IMR-90 (cell line): ENCODE results near the gene TRAPPC12. TPM values are rescaled to one million over a fixed set of nuclear protein-coding genes. Genes with fewer than 3 reads are reported as not detected.
"Not testable (repeated sequence)": the region's sequence is repeated elsewhere in the genome, so short reads cannot be mapped to it uniquely, and the experiment has no call there.

Source experiments
- ATAC-seq: fragments of 200-7000 bp; cut with Tn5 transposase; 2 replicates; pipeline ENCODE4 v1.9.1; 2020; ENCODE audit warnings: low read depth, mild to moderate bottlenecking, moderate library complexity
- BruUV-seq: library from RNA; stranded (reverse); fragments of 400-500 nt; replicated peaks from 2 replicates; lab custom pipeline; 2021; lab: Mats Ljungman, UMichigan
- CTCF ChIA-PET: fragments of 300-600 bp; formaldehyde crosslinking; extraction: SDS; loops from one replicate; lab custom pipeline; 2021; ENCODE audit warnings: antibody characterized with exemption; lab: Yijun Ruan, JAX
- POLR2A ChIA-PET: fragments of 300-600 bp; sonication (Branson Sonifier 250); formaldehyde crosslinking; loops from one replicate; lab custom pipeline; 2022; ENCODE audit warnings: antibody characterized with exemption; ENCODE audit not compliant: unreplicated experiment; lab: Charles Lee
- DNase-seq: peaks from one replicate; pipeline ENCODE4 v3.0.0; 2013
- H2AFZ ChIP-seq: replicated peaks from 2 replicates; pipeline ENCODE3; 2013; ENCODE audit warnings: low read length, mild to moderate bottlenecking; ENCODE audit not compliant: poor library complexity
- H2AK5ac ChIP-seq: 2 replicates; pipeline ENCODE4 v1.6.1; 2013; ENCODE audit warnings: low read depth, low read length, inconsistent platforms
- H2AK9ac ChIP-seq: replicated peaks from 2 replicates; pipeline ENCODE3; 2013; ENCODE audit warnings: mild to moderate bottlenecking, low read depth, low read length, moderate library complexity; ENCODE audit not compliant: poor library complexity
- H2BK120ac ChIP-seq: 2 replicates; pipeline ENCODE4 v1.6.1; 2013; ENCODE audit warnings: low read depth, low read length, inconsistent platforms
- H2BK15ac ChIP-seq: 3 replicates; pipeline ENCODE4 v1.6.1; 2013; ENCODE audit warnings: low read depth, low read length, inconsistent platforms
- H2BK20ac ChIP-seq: 2 replicates; pipeline ENCODE4 v1.6.1; 2013; ENCODE audit warnings: low read depth, mild to moderate bottlenecking, inconsistent platforms, low read length, moderate library complexity
- H2BK5ac ChIP-seq: 2 replicates; pipeline ENCODE4 v1.6.1; 2013; ENCODE audit warnings: mild to moderate bottlenecking, low read depth, low read length, inconsistent platforms; ENCODE audit not compliant: poor library complexity, severe bottlenecking
- H3K14ac ChIP-seq: replicated peaks from 2 replicates; pipeline ENCODE4 v1.6.1; 2013; ENCODE audit warnings: low read depth, low read length, inconsistent platforms
- H3K18ac ChIP-seq: 2 replicates; pipeline ENCODE4 v1.6.1; 2013; ENCODE audit warnings: low read depth, low read length, control low read depth
- H3K23ac ChIP-seq: 2 replicates; pipeline ENCODE4 v1.6.1; 2013; ENCODE audit warnings: low read depth, low read length, inconsistent platforms
- H3K27ac ChIP-seq: 2 replicates; pipeline ENCODE4 v1.5.1; 2013; ENCODE audit warnings: mild to moderate bottlenecking, control low read depth, low read length; ENCODE audit not compliant: insufficient read depth
- H3K27me3 ChIP-seq: 2 replicates; pipeline ENCODE4 v1.6.1; 2013; ENCODE audit warnings: low read length; ENCODE audit not compliant: control insufficient read depth, insufficient read depth
- H3K36me3 ChIP-seq: 2 replicates; pipeline ENCODE4 v1.6.1; 2013; ENCODE audit warnings: low read length, mixed read lengths; ENCODE audit not compliant: control insufficient read depth, insufficient read depth
- H3K4ac ChIP-seq: 2 replicates; pipeline ENCODE4 v1.6.1; 2013; ENCODE audit warnings: low read depth, low read length, inconsistent platforms
- H3K4me1 ChIP-seq: 2 replicates; pipeline ENCODE4 v1.6.1; 2013; ENCODE audit warnings: low read length, mixed read lengths; ENCODE audit not compliant: control insufficient read depth, insufficient read depth
- H3K4me2 ChIP-seq: 2 replicates; pipeline ENCODE4 v1.6.1; 2013; ENCODE audit warnings: low read depth, mild to moderate bottlenecking, control low read depth, low read length, moderate library complexity
- H3K4me3 ChIP-seq: 2 replicates; pipeline ENCODE4 v1.5.1; 2013; ENCODE audit warnings: low read depth, mild to moderate bottlenecking, control low read depth, low read length, moderate library complexity; ENCODE audit not compliant: insufficient read depth
- H3K56ac ChIP-seq: 2 replicates; pipeline ENCODE4 v1.6.1; 2013; ENCODE audit warnings: low read length, inconsistent platforms; ENCODE audit not compliant: insufficient read depth; ENCODE audit errors: extremely low read depth
- H3K79me1 ChIP-seq, 2 experiments: 2 replicates each; pipeline ENCODE4 v1.6.1; 2013; ENCODE audit warnings: low read length in 2 of 2, inconsistent platforms in 1 of 2, low read depth in 1 of 2
- H3K9ac ChIP-seq: 2 replicates; pipeline ENCODE4 v1.6.1; 2013; ENCODE audit warnings: low read depth, low read length, control low read depth
- H3K9me1 ChIP-seq: 2 replicates; pipeline ENCODE4 v1.6.1; 2013; ENCODE audit warnings: low read length, inconsistent platforms; ENCODE audit not compliant: insufficient read depth
- H3K9me3 ChIP-seq: 2 replicates; pipeline ENCODE4 v1.6.1; 2013; ENCODE audit warnings: low read length; ENCODE audit not compliant: control insufficient read depth, insufficient read depth
- H4K20me1 ChIP-seq: 2 replicates; pipeline ENCODE4 v1.6.1; 2013; ENCODE audit warnings: low read length, inconsistent platforms; ENCODE audit not compliant: insufficient read depth
- H4K5ac ChIP-seq: 2 replicates; pipeline ENCODE4 v1.6.1; 2013; ENCODE audit warnings: mild to moderate bottlenecking, low read depth, low read length, control low read depth
- H4K8ac ChIP-seq, 2 experiments: 2 replicates each; pipeline ENCODE4 v1.6.1; 2013; ENCODE audit warnings: low read depth in 2 of 2, low read length in 2 of 2, control low read depth in 1 of 2, inconsistent platforms in 1 of 2
- H4K91ac ChIP-seq: 2 replicates; pipeline ENCODE4 v1.6.1; 2013; ENCODE audit warnings: low read depth, low read length, inconsistent platforms; ENCODE audit not compliant: insufficient read depth
- RAD21 ChIP-seq: IDR thresholded peaks from 2 replicates; pipeline ENCODE4 v1.6.1; 2012; ENCODE audit warnings: low read length, improper control_type of control experiment
- RCOR1 ChIP-seq: IDR thresholded peaks from 2 replicates; pipeline ENCODE4 v1.6.1; 2012; ENCODE audit warnings: mild to moderate bottlenecking, low read length, improper control_type of control experiment; ENCODE audit not compliant: insufficient replicate concordance
- whole genome bisulfite sequencing, 2 experiments: methylation state at CpG; one replicate each; pipeline versions ENCODE4 v1.1.5 to v1.1.7; 2013; ENCODE audit warnings: missing lambda C conversion rate in 2 of 2; ENCODE audit not compliant: insufficient read length in 1 of 2; ENCODE audit errors: extremely low coverage in 2 of 2; 5-methylcytosine and 5-hydroxymethylcytosine counted together
- dilution Hi-C: fragments of 300-500 bp; cut with HindIII; formaldehyde crosslinking; loops from one replicate; pipeline ENCODE4 v1.14.3; 2018; ENCODE audit warnings: low sequenced_read_pairs; ENCODE audit not compliant: unreplicated experiment
- in situ Hi-C: fragments of 300-500 bp; cut with MboI; formaldehyde crosslinking; loops from 3 replicates; pipeline ENCODE4 v1.14.3; 2019; ENCODE audit warnings: low sequenced_read_pairs, inconsistent platforms, mixed read lengths
- intact Hi-C: fragments of 100-400 bp; cut with micrococcal nuclease; formaldehyde crosslinking; loops from 2 replicates; pipeline ENCODE4 v1.10.0; 2022
- polyA plus RNA-seq, 3 experiments: library from polyadenylated mRNA; depleted of rRNA; stranded (reverse); fragments of >200 nt; gene quantifications; 2 replicates each; pipeline ENCODE4 v1.2.3, GENCODE V29; 2012; ENCODE audit warnings: low replicate concordance in 1 of 3
- total RNA-seq: library from RNA; depleted of rRNA; stranded (reverse); fragments of >200 nt; gene quantifications from 2 replicates; pipeline ENCODE4 v1.2.3, GENCODE V29; 2012

Gene TRAPPC12
- total and polyA plus RNA-seq, 2 of the 4 experiments (the other 2 are of a cell fraction), result 25.8 to 69.9 TPM

GRCh38 chr2:3446381-3446780 is 66.9 kb downstream of the TRAPPC12 start:
- Histone ChIP-seq H3K9me1 (peaks cover 3% of the 10 kb centered on the region; the same call in 1 of the 2 replicates), H4K91ac (no peak overlapping the region), H2AFZ (no peak overlapping the region), H3K56ac (no peak overlapping the region), H4K20me1 (no peaks in the 10 kb centered on the region; the same call in 1 of the 2 replicates), H3K14ac (no peak overlapping the region), H3K4ac (no peak overlapping the region), H4K5ac (no peak overlapping the region), H3K9ac (no peak overlapping the region), H3K4me1 (0 out of 2 replicates have a peak, but pooled peaks cover 2% of the 10 kb centered on the region), H3K27me3 (no peaks in the 10 kb centered on the region), H3K23ac (no peak overlapping the region), H2BK120ac (no peak overlapping the region), H3K79me1 (peaks cover 5 to 10% of the 10 kb centered on the region in 2 experiments; a peak in 3 of 4 replicates), H3K36me3 (peaks cover 46% of the 10 kb centered on the region), H2BK20ac (no peak overlapping the region), H2BK5ac (no peak overlapping the region), H3K4me3 (no peak overlapping the region), H2AK9ac (no peak overlapping the region), H3K9me3 (peaks cover 4% of the 10 kb centered on the region; the same call in 1 of the 2 replicates), H4K8ac (no peak overlapping the region), H2AK5ac (no peak overlapping the region), H3K27ac (no peak overlapping the region), H2BK15ac (no peak overlapping the region), H3K18ac (no peak overlapping the region), H3K4me2 (no peak overlapping the region)
- whole genome bisulfite sequencing, 2 experiments, result 100% methylated on average over 5 of the region's 10 CpGs; no CpG with 5 or more reads in 1 of the 2 experiments
- TF ChIP-seq RCOR1, result no peak
- TF ChIP-seq RAD21, result no peak
- dilution Hi-C loops, result no loop called here
- in situ Hi-C loops, result no loop called here
- ChIA-PET CTCF (no interaction called here), POLR2A (no interaction called here)
- BruUV-seq, result no TSS peak
- ATAC-seq, result no peak
- no peak for DNase-seq
- intact Hi-C loops, result no loop called here

GRCh38 chr2:3447186-3447585 is 67.7 kb downstream of the TRAPPC12 start:
- H4K91ac ChIP-seq, H2AK5ac ChIP-seq, H3K4me3 ChIP-seq, H3K9me3 ChIP-seq, in situ Hi-C loops, H3K4me1 ChIP-seq, H2AK9ac ChIP-seq, H3K23ac ChIP-seq, POLR2A ChIA-PET, H3K18ac ChIP-seq, H3K4ac ChIP-seq, H4K8ac ChIP-seq, dilution Hi-C loops, ATAC-seq, CTCF ChIA-PET, intact Hi-C loops, H3K9me1 ChIP-seq, H3K14ac ChIP-seq, H2BK15ac ChIP-seq, H3K9ac ChIP-seq, DNase-seq, H2AFZ ChIP-seq, H3K56ac ChIP-seq, BruUV-seq, H2BK120ac ChIP-seq, H2BK20ac ChIP-seq, H3K4me2 ChIP-seq, H3K27ac ChIP-seq, H4K5ac ChIP-seq, H4K20me1 ChIP-seq, H3K27me3 ChIP-seq, H2BK5ac ChIP-seq: not testable (repeated sequence)
- peaks cover 48% of the 10 kb centered on the region for H3K36me3 ChIP-seq
- peaks cover 5 to 11% of the 10 kb centered on the region in 2 experiments; a peak in 3 of 4 replicates for H3K79me1 ChIP-seq
- no CpG with 5 or more reads among the region's 6 CpGs for WGBS, 2 experiments
